ENCODE data around the gene DNAJC3. TPM values are rescaled to one million over a fixed set of nuclear protein-coding genes. Genes with fewer than 3 reads are reported as not detected.

The DNAJC3 gene
- total RNA-seq, 1 donor from 2014 or later = 21.4 TPM

DNA sequence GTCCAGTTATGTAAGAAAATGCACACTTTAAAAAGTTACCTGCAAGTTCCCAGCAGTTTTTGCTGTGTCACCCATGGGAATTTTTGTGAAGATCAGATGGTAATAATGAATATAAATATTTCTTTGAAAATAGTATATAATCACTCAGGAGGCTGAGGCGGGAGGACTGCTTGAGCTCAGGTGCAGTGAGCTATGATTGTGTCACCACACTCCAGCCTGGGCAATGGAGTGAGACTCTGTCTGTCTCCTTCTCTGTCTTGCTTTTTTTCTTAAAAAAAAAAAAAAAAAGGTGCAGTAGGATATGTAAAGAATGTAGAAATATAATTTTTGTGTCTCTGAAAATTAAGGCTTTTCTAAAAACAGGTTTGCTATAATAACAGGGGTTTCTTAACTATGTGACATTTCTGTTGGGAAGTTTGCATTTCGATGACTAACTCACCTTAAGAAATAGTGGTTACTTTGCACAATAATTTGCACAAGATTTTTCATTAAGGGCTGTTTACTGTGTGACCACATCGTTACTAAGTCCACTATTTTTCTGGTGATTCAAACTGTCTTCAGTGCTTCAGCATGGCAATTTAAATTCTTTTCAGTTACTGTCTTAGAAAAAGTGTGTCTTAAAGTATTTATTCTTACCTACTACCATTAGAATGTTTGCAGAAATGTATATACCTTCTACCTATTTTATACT lies 37.3 kb downstream of the DNAJC3 start:
- TF ChIP-seq, protein P1, sequence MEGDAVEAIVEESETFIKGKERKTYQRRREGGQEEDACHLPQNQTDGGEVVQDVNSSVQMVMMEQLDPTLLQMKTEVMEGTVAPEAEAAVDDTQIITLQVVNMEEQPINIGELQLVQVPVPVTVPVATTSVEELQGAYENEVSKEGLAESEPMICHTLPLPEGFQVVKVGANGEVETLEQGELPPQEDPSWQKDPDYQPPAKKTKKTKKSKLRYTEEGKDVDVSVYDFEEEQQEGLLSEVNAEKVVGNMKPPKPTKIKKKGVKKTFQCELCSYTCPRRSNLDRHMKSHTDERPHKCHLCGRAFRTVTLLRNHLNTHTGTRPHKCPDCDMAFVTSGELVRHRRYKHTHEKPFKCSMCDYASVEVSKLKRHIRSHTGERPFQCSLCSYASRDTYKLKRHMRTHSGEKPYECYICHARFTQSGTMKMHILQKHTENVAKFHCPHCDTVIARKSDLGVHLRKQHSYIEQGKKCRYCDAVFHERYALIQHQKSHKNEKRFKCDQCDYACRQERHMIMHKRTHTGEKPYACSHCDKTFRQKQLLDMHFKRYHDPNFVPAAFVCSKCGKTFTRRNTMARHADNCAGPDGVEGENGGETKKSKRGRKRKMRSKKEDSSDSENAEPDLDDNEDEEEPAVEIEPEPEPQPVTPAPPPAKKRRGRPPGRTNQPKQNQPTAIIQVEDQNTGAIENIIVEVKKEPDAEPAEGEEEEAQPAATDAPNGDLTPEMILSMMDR (conservative IDR thresholded peaks at IDR 0.05; ENCODE audit: low read depth, low read length) = no peak
- DNase-seq (ENCODE audit: low read depth) = peak; percentile 80
- H3K4me3 ChIP-seq (ENCODE audit: low read depth, low read length) = no peak overlapping the region

- TF ChIP-seq, protein P1 (conservative IDR thresholded peaks at IDR 0.05; ENCODE audit: low read depth, low read length) = no peak
- no peak overlapping the region for H3K4me3 ChIP-seq (ENCODE audit: low read depth, low read length)
Observed at GRCh38 chr13:95716231-95716630, 39.3 kb downstream of the DNAJC3 start.

GRCh38 chr13:95722241-95722640 lies 45.3 kb downstream of the DNAJC3 start:
- TF ChIP-seq, protein P1 (conservative IDR thresholded peaks at IDR 0.05; ENCODE audit: low read depth, low read length) = no peak
- DNase-seq (ENCODE audit: low read depth) = no peak
- H3K4me3 ChIP-seq (ENCODE audit: low read depth, low read length) = no peak overlapping the region

More at GRCh38 chr13:95716231-95716630, 39.3 kb downstream of the DNAJC3 start:
- no peak for DNase-seq (ENCODE audit: low read depth)

- TF ChIP-seq, protein P1 (conservative IDR thresholded peaks at IDR 0.05; ENCODE audit: low read depth, low read length) = no peak
- H3K4me3 ChIP-seq (ENCODE audit: low read depth, low read length) = no peak overlapping the region
- no peak for DNase-seq (ENCODE audit: low read depth)
Observed at GRCh38 chr13:95723438-95723837, 46.5 kb downstream of the DNAJC3 start.

- no peak overlapping the region for H3K4me3 ChIP-seq (ENCODE audit: low read depth, low read length)
- no peak for DNase-seq (ENCODE audit: low read depth)
- TF ChIP-seq, protein P1 (conservative IDR thresholded peaks at IDR 0.05; ENCODE audit: low read depth, low read length) = no peak
Observed at GRCh38 chr13:95724252-95724651, 47.3 kb downstream of the DNAJC3 start.

DNA sequence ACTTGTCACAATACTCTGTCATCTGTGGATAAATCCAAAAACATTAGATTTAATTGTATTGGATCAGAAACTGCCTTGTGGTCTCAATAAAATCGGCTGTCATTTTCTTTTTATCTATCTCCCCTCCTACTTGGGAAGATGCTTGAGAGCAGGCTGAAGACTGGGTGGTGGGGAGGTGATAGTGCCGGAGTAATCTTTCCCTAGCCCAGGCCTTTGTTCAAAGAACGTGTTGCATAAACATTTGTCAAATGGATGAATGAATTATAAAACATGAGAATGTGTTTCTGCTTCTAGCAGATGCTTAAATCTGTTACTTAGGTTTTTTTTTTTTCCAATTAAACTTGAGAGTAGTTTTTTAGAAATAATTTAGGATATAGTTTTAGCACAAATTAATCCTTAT lies 49.9 kb downstream of the DNAJC3 start:
- DNase-seq (ENCODE audit: low read depth) = no peak
- H3K4me3 ChIP-seq (ENCODE audit: low read depth, low read length) = no peak overlapping the region
- TF ChIP-seq, protein P1 (conservative IDR thresholded peaks at IDR 0.05; ENCODE audit: low read depth, low read length) = no peak

GRCh38 chr13:95728957-95729356 lies 52.0 kb downstream of the DNAJC3 start:
- TF ChIP-seq, protein P1 (conservative IDR thresholded peaks at IDR 0.05; ENCODE audit: low read depth, low read length) = no peak
- no peak overlapping the region for H3K4me3 ChIP-seq (ENCODE audit: low read depth, low read length)
- DNase-seq (ENCODE audit: low read depth) = no peak

Data from epithelial cell of proximal tubule (primary cell).